ENCODE data around the gene SNAPIN.
"Not testable (repeated sequence)": the region's sequence is repeated elsewhere in the genome, so short reads cannot be mapped to it uniquely, and the experiment has no call there.

Gene SNAPIN

DNA sequence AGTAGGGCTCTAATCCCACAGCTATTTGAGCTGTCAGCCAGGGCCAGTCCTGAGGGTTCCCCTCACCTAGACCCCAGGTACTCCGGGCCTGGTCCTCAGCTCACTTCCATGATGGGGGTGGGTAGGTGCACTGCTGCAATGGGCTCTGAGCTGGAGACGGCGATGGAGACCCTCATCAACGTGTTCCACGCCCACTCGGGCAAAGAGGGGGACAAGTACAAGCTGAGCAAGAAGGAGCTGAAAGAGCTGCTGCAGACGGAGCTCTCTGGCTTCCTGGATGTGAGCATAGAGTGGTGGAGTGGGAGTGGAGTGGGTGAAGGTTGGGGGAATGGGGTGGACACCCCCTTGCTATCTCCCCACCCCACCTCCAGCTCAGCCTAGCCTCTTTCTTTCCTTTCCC, 28.1 kb upstream of the SNAPIN start:
- no peak for DNase-seq (ENCODE audit: insufficient read length, low spot score)
- FAIRE-seq, result no peak
- no peak for TF ChIP-seq POLR2A (IDR thresholded peaks at IDR 0.05; ENCODE audit: low read depth, low read length)

DNA sequence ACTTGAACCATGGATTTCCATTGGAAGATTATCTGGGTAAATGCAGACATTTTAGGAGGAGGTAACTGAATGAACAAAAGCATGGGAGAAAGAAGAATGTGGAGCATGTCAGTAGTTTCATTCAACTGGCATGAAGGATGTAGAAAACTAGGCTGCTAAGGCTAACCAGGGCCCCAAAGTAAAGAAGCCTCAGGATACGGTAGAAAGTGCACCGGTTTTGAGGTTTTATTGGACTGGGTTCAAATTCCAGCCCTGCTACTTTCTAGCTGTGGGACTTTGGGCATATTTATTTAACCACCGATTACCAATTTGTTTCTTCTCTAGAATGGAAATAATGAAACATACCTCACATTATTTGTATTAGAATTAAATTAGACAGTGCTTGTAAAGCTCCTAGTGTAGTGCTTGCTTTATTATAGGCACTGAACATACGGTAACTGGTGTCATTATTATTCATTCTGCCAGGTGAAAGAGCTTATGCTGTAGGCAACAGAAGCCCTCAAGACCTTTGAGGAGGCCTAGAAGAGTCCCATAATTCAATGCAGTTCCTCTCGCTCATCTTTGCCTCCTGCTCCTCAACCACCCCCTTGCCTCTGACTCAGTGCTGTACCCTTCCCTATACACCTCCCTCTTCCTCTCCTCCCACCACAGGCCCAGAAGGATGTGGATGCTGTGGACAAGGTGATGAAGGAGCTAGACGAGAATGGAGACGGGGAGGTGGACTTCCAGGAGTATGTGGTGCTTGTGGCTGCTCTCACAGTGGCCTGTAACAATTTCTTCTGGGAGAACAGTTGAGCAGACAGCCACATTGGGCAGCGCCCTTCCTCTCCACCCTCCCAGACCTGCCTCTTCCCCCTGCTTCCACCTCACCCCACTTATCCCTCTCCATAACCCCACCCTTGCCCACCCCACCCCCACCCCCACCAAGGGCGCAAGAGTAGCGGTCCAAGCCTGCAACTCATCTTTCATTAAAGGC, 27.2 kb upstream of the SNAPIN start:
- no peak for TF ChIP-seq POLR2A (IDR thresholded peaks at IDR 0.05; ENCODE audit: low read depth, low read length)
- FAIRE-seq, result no peak

DNA sequence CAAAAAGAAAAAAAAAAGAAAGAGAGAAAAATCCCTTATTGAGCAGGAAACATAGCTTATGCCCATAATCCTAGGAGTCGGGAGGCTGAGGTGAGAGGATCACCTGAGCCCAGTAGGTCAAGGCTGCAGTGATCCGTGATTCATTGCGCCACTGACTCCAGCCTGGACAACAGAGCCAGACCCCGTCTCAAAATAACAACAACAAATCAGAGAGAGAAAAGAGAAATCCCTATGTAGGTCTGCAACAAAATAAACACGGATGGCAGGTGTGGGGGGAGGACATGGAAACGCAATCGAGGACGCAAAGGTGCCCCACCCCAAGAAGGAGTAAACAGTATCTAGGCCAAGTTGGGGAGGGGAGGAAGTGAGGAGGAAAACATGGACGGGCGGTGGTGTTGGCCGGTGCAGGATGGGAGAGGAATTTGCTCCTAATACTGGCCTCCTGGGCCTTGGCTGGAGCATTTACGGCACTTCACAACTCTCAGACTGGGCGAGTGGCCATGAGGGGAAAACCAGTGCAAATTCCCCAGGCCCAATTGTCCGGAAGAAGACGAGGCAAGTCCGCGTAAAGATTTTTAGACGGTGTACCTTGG, 25.2 kb upstream of the SNAPIN start:
- FAIRE-seq (no peak), DNase-seq (ENCODE audit: insufficient read length, low spot score) (peak; percentile 45)
- 0 out of 2 replicates have a peak, but pooled peaks have one; percentile 0 for TF ChIP-seq POLR2A (IDR thresholded peaks at IDR 0.05; ENCODE audit: low read depth, low read length)

More for the DNA sequence above, 27.2 kb upstream of the SNAPIN start:
- DNase-seq (ENCODE audit: insufficient read length, low spot score), result no peak

DNA sequence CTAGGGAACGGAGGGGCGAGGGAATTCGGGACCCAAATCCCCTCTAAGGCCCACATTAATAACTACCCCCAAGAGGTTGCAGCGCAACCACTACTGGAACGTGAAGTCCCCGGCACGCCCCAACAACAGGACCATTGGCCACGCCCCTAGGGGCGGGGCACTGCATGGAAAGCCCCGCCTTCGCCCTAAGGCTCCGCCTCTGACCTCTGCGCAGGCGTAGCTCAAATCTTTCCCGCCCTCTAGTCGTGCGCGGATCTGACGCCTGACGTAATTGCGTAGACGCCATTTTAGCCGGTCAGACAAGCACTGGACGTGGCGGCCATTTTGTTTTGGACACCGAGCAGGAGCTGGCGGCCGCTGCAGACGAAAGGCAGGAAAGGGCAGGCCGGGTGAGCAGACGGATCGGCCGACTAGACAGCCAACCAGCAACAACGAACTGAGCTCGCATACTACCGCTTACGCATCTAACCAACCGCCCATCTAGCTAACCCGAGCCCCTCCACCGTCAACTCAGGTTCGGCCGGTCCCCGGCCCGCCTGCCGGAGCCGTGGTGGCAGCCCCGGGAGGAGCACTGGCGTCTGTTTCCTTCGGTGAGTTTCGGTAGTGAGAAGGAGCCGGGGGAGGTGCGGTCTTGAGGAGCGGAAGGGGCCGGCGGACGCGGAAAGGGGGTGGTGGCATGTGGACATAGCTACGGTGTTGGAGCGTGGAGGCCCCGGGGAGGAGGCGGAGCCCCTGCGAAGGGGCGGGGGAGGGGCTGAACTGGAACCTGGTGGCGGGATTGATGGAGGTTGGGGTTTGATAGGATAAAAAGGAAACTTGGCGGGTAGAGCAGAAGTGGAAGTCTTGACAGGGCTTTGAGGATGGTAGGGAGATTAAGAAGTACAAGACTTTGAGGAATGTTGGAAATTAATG, 24.5 kb upstream of the SNAPIN start, which contains the start of gene CHTOP:
CHTOP (plus strand) TSS at position 313 of the 912 bp plus-strand sequence. CDS start 2,523 bp downstream, outside the sequence.
- peak; percentile 80 for DNase-seq (ENCODE audit: insufficient read length, low spot score)
- TF ChIP-seq POLR2A (IDR thresholded peaks at IDR 0.05; ENCODE audit: low read depth, low read length), result peak; percentile 80; the same call in 1 of the 2 replicates
- peak; percentile 45 for FAIRE-seq

DNA sequence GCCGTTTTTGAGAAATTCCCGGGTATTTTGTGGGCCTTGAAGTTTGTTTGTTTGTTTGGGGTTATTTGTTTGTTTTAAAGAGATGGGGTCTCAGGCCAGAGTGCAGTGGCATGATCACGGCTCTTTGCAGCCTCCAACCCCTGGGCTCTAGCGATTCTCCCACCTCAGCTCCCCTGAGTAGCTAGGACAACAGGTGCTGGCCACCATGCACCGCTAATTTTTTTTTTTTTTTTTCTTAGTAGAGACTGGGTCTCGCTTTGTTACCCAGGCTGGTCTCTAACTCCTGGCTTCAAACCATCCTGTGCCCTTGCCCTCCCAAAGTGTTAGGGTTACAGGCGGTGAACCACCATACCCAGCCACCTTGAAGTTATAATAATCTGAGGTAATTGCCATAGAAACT, 22.6 kb upstream of the SNAPIN start:
- no peak for FAIRE-seq
- DNase-seq (ENCODE audit: insufficient read length, low spot score), result no peak
- no peak for TF ChIP-seq POLR2A (IDR thresholded peaks at IDR 0.05; ENCODE audit: low read depth, low read length)

DNA sequence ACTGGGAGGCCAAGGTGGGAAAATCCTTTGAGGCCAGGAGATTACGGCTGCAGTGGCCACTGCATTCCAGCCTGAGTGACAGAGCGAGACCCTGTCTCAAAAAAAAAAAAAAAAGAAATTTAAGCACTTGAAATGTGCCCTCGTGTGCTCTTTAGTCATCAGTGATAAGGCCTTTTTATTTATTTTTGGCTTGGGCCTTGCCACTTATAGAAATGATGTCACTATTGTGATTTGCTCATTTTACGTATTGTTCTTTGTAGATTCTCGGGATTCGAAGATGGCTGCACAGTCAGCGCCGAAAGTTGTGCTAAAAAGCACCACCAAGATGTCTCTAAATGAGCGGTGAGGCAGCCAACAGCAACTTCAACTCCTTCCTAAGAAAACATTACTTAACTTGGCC, 22.2 kb upstream of the SNAPIN start:
- no peak for DNase-seq (ENCODE audit: insufficient read length, low spot score)
- no peak for TF ChIP-seq POLR2A (IDR thresholded peaks at IDR 0.05; ENCODE audit: low read depth, low read length)
- FAIRE-seq, result no peak

DNA sequence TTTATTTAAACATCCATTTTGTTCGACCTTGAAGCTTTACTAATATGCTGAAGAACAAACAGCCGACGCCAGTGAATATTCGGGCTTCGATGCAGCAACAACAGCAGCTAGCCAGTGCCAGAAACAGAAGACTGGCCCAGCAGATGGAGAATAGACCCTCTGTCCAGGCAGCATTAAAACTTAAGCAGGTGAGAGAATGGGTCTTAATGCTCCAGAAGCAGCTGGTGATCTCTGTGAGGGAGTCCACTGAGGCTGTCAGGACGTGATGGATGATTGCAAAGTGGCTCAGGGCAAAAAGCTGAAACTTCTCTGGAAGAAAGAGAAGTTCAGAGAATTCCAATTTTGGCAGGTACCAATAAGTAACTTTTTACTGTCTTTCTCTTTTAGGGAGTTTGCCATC, 20.2 kb upstream of the SNAPIN start:
- no peak for FAIRE-seq

DNA sequence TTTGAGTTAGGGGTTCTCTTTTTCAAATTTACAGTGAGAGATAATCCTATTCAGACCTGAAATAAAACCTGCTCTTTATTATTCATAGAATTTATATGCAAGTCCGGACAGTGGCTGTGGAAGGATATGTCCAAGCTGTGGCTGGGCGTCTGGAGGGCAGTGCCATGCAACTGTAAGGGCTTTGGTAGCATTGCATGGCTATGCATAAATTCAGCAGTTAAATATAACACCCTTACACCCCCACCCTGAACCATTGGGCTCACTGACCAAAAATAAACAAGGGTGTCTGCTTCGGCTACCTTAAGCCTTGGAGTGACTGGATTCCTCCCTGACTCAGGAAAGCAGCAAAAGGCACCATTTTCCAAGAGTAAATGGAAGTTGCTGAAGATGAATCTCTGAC, 19.2 kb upstream of the SNAPIN start:
- FAIRE-seq (no peak), DNase-seq (ENCODE audit: insufficient read length, low spot score) (no peak)
- no peak for TF ChIP-seq POLR2A (IDR thresholded peaks at IDR 0.05; ENCODE audit: low read depth, low read length)

More for the DNA sequence above, 20.2 kb upstream of the SNAPIN start:
- TF ChIP-seq POLR2A (IDR thresholded peaks at IDR 0.05; ENCODE audit: low read depth, low read length), result no peak
- no peak for DNase-seq (ENCODE audit: insufficient read length, low spot score)

DNA sequence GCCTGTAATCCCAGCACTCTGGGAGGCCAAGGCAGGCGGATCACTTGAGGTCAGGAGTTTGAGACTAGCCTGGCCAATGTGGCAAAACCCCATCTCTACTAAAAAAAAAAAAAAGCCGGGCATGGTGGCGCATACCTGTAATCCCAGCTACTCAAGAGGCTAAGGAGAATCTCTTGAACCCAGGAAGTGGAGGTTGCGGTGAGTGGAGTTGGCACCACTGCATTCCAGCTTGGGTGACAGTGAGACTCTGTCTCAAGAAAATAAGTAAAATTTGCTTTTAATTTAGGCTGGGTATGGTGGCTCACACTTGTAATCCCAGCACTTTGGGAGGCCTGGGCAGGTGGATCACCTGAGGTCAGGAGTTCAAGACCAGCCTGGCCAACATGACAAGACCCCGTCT, 18.3 kb upstream of the SNAPIN start:
- not testable (repeated sequence) for DNase-seq (ENCODE audit: insufficient read length, low spot score); FAIRE-seq

DNA sequence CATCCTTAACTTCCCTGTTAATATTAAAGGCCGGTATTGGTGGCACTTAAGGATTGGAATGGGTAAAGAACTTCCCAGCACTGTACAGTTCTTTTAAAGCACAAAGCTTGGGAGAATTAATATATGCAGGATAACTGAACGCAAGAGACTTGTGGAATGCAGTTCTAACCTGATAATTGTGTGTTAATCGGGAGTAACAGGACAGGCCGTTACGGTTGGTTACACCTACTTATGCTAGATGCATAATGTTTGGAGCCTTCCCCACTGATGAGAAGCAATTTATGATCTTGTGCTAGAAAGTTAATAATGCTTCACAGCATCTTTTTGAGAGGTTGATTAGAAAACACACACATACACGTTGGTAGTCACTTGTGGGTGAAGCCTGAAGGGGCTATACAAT, 17.6 kb upstream of the SNAPIN start:
- FAIRE-seq, result no peak
- no peak for DNase-seq (ENCODE audit: insufficient read length, low spot score)

DNA sequence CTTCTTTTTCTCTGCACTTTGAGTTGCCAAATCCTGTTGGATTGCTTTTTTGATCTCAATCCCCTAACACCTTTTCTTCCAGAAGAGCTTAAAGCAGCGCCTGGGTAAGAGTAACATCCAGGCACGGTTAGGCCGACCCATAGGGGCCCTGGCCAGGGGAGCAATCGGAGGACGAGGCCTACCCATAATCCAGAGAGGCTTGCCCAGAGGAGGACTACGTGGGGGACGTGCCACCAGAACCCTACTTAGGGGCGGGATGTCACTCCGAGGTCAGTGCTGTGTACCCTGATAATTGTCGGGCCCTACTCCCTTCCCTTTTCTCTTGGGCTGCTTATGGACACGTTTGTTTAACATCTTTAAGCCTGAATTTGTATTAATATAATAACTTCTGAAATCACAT, 16.3 kb upstream of the SNAPIN start:
- DNase-seq (ENCODE audit: insufficient read length, low spot score), result no peak
- no peak for TF ChIP-seq POLR2A (IDR thresholded peaks at IDR 0.05; ENCODE audit: low read depth, low read length)
- FAIRE-seq, result no peak

More for the DNA sequence above, 17.6 kb upstream of the SNAPIN start:
- TF ChIP-seq POLR2A (IDR thresholded peaks at IDR 0.05; ENCODE audit: low read depth, low read length), result no peak

DNA sequence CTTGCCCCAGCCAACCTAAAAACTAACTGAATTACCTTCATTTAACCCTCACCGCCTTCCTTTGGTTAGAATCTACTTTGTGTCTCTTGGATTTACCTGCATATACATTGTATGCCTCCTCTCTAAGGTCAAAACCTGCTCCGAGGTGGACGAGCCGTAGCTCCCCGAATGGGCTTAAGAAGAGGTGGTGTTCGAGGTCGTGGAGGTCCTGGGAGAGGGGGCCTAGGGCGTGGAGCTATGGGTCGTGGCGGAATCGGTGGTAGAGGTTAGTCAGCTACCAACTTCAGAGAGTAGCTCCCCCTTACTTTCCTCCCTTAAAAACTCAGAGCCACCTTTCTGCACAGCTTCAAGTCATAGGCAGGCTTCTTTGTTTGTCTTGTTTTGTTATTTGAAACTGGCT, 15.4 kb upstream of the SNAPIN start:
- no peak for TF ChIP-seq POLR2A (IDR thresholded peaks at IDR 0.05; ENCODE audit: low read depth, low read length)
- FAIRE-seq (no peak), DNase-seq (ENCODE audit: insufficient read length, low spot score) (no peak)

DNA sequence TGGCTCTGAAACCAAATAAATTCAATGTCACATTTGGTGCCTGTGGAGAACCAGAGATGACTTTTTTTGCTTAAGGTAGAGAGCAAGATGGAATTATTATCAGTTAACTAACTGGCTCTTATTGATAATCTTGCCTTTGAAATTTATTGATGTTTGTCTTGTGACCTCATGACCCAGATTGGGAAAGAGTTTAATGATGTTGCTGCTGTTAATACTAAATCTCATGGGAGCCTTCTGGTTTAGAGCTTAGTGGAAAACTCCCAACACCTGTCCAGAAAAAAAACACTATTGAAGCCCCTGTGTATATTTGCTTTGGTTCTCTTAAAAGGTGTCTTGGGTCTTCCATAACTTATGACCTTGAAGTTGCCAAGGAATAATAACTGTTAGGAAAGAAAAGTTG, 14.7 kb upstream of the SNAPIN start:
- no peak for TF ChIP-seq POLR2A (IDR thresholded peaks at IDR 0.05; ENCODE audit: low read depth, low read length)
- no peak for FAIRE-seq
- DNase-seq (ENCODE audit: insufficient read length, low spot score), result no peak
